Osteocyte (in vitro differentiated cells): ENCODE results near the gene ST7L. TPM values are rescaled to one million over a fixed set of nuclear protein-coding genes. Genes with fewer than 3 reads are reported as not detected.

Source experiments
- DNase-seq: peaks from one replicate; pipeline ENCODE4 v3.0.0; 2021; ENCODE audit warnings: mixed read lengths; ENCODE audit not compliant: unreplicated experiment; ENCODE audit errors: extremely low spot score
- H3K27ac Mint-ChIP-seq: one replicate; pipeline ENCODE4 v1.8.0; 2021; ENCODE audit warnings: mild to moderate bottlenecking, mixed read lengths; ENCODE audit not compliant: unreplicated experiment
- H3K27me3 Mint-ChIP-seq: one replicate; pipeline ENCODE4 v1.8.0; 2021; ENCODE audit warnings: mixed read lengths; ENCODE audit not compliant: unreplicated experiment
- H3K36me3 Mint-ChIP-seq: one replicate; pipeline ENCODE4 v1.8.0; 2021; ENCODE audit warnings: mixed read lengths; ENCODE audit not compliant: unreplicated experiment
- H3K4me1 Mint-ChIP-seq: one replicate; pipeline ENCODE4 v1.8.0; 2021; ENCODE audit warnings: mixed read lengths; ENCODE audit not compliant: unreplicated experiment
- H3K4me3 Mint-ChIP-seq: one replicate; pipeline ENCODE4 v1.8.0; 2021; ENCODE audit warnings: mild to moderate bottlenecking, moderate library complexity, mixed read lengths; ENCODE audit not compliant: unreplicated experiment
- H3K9me3 Mint-ChIP-seq: one replicate; pipeline ENCODE4 v1.8.0; 2021; ENCODE audit warnings: mixed read lengths; ENCODE audit not compliant: unreplicated experiment
- CTCF ChIP-seq: fragments of 200-600 bp; sonication (generic); IDR thresholded peaks from 2 replicates; pipeline ENCODE4 v1.5.0; 2021; ENCODE audit warnings: antibody characterized with exemption, mild to moderate bottlenecking, moderate library complexity
- total RNA-seq: library from RNA; stranded (reverse); gene quantifications from 2 replicates; pipeline ENCODE4 v1.2.1, GENCODE V29; 2021

The ST7L gene
- total RNA-seq, 1 donor from 2014 or later: 22.4 TPM

DNA sequence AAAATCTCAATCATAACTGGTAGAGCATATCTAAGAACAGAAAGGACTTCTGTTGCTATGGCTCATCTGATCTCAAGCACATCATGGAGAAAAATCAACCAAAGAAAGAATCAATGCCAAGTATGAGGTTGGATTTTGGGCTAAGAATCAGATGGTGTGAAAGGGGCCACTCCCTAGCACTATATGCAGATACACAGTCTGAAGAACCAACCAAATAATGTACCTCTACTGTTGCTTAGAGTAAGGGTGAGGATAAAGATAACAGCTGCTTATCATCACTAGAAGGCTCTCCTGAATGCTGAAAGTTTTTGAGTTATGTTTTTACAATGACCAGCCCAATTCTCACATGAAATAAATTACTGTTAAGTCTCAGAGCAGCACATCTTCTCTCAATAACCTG is 35.6 kb downstream of the ST7L start:
- no peaks in the 10 kb centered on the region for H3K9me3 Mint-ChIP-seq
- H3K27ac Mint-ChIP-seq: no peak overlapping the region

DNA sequence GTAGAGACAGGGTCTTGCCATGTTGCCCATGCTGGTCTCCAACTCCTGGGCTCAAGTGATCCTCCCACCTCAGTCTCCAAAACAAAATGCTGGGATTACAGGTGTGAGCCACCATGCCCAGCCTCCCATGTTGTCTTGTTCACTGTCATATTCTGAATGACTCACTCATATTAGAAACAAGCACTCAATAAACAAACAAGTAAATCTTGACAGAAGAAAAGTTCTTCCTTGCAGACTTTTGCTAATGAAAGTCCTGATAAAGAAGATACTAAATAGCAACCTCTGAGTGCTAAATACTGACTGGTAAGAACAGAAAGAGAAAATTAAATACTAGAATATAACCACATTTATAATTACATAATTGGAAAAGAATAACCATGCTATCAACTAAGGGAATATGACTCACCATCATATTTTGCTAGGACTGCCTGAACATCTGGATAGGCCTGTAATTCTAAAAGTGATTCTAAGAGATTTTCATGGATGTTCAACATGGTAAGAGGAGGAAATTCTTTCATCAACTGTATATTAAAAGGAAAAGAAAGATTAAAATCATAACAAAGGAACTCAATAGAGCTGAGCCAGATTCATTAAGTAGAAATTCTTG is 37.3 kb downstream of the ST7L start:
- no peak for TF ChIP-seq CTCF
- Mint-ChIP-seq H3K9me3 (no peaks in the 10 kb centered on the region), H3K27ac (no peak overlapping the region), H3K27me3 (no peaks in the 10 kb centered on the region), H3K4me1 (no peaks in the 10 kb centered on the region), H3K4me3 (no peak overlapping the region), H3K36me3 (peaks cover 26% of the 10 kb centered on the region)
- DNase-seq: no peak

More for the DNA sequence above, 35.6 kb downstream of the ST7L start:
- H3K4me1 Mint-ChIP-seq: no peaks in the 10 kb centered on the region
- no peak overlapping the region for H3K4me3 Mint-ChIP-seq
- TF ChIP-seq CTCF: no peak
- H3K27me3 Mint-ChIP-seq: no peaks in the 10 kb centered on the region
- H3K36me3 Mint-ChIP-seq: peaks cover 30% of the 10 kb centered on the region
- DNase-seq: no peak

GRCh38 chr1:112579801-112580510 is 39.0 kb downstream of the ST7L start:
- Mint-ChIP-seq H3K27ac (no peak overlapping the region), H3K9me3 (no peaks in the 10 kb centered on the region), H3K4me1 (peaks cover 10% of the 10 kb centered on the region), H3K4me3 (no peak overlapping the region), H3K36me3 (peaks cover 31% of the 10 kb centered on the region), H3K27me3 (no peaks in the 10 kb centered on the region)
- no peak for TF ChIP-seq CTCF
- DNase-seq: no peak

DNA sequence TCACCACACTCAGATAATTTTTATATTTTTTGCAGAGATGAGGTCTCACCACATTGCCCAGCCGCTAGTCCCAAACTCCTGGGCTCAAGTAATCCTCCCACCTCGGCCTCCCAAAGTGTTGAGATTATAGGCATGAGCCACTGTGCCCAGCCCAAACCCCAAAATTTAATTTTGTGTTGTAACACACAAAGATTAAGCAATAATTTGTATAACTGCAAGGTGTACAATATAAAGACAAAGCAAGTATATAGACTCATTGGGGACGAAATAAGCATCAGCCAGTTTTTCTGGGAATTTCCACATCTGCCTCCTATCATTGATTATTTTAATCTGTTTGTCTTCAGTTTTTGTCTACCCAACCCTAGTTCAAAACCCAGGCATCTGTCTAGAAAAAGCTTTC is 42.7 kb downstream of the ST7L start:
- no peak overlapping the region for H3K4me3 Mint-ChIP-seq
- no peak for TF ChIP-seq CTCF
- H3K4me1 Mint-ChIP-seq: peaks cover 12% of the 10 kb centered on the region
- H3K27me3 Mint-ChIP-seq: no peaks in the 10 kb centered on the region
- H3K27ac Mint-ChIP-seq: peak overlapping the region; percentile 50
- no peaks in the 10 kb centered on the region for H3K9me3 Mint-ChIP-seq
- DNase-seq: no peak
- peaks cover 33% of the 10 kb centered on the region for H3K36me3 Mint-ChIP-seq

DNA sequence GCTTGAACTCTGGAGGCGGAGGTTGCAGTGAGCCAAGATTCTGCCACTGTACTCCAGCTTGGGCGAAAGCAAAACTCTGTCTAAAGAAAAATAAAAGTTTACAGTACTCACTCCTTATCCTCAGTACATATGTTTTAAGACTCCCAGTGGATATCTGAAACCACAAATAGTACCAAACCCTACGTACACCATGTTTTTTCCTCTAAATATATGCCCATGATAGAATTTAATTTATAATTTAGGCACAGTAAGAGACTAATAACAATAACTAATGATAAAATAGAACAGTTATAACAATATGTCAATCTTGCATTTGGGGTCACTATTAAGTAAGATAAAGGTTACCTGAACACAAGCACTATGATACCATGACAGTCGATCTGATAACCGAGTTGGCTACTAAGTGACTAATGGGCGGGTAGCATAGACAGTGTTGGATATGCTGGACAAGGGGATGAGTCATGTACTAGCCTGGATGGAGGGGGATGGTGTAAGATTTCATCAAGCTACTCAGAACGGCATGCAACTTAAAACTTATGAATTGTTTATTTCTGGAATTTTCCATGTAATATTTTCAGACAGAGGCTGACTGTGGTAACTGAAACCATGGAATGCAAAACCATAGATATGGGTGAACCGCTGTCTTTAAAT is 43.7 kb downstream of the ST7L start:
- no peak for DNase-seq
- Mint-ChIP-seq H3K9me3 (no peaks in the 10 kb centered on the region), H3K27me3 (no peaks in the 10 kb centered on the region), H3K27ac (peak overlapping the region; percentile 50), H3K4me1 (peaks cover 12% of the 10 kb centered on the region), H3K36me3 (peaks cover 33% of the 10 kb centered on the region), H3K4me3 (no peak overlapping the region)
- no peak for TF ChIP-seq CTCF
